Uterus (tissue), 4 donors: ENCODE data around the gene PKNOX2. TPM values are rescaled to one million over a fixed set of nuclear protein-coding genes. Genes with fewer than 3 reads are reported as not detected.

Experiments used
- DNase-seq, 2 donors: peaks; one replicate each; pipeline ENCODE4 v3.0.0-alpha.2; 2019 to 2020
- H3K27ac ChIP-seq, 2 donors: fragments of 200-600 bp; sonication (generic); 1 replicate in 1 of 2; 2 replicates in 1 of 2; pipeline ENCODE4 v1.5.1; 2016 to 2018
- H3K27me3 ChIP-seq, 2 donors: fragments of 200-600 bp; sonication (generic); one replicate each; pipeline ENCODE4 v1.5.1; 2018 to 2019; ENCODE audit warnings: control low read depth in 1 of 2
- H3K36me3 ChIP-seq, 2 donors: fragments of 200-600 bp; sonication (generic); one replicate each; pipeline ENCODE4 v1.5.1; 2019; ENCODE audit warnings: control low read depth in 1 of 2
- H3K4me1 ChIP-seq, 2 donors: fragments of 200-600 bp; sonication (generic); one replicate each; pipeline ENCODE4 v1.5.1; 2018 to 2019; ENCODE audit warnings: control low read depth in 1 of 2
- H3K4me3 ChIP-seq, 2 donors: fragments of 200-600 bp; sonication (generic); 1 replicate in 1 of 2; 2 replicates in 1 of 2; pipeline ENCODE4 v1.5.1; 2018 to 2019; ENCODE audit warnings: mild to moderate bottlenecking in 1 of 2
- H3K9me3 ChIP-seq, 2 donors: fragments of 200-600 bp; sonication (generic); one replicate each; pipeline ENCODE4 v1.5.1; 2019; ENCODE audit warnings: control low read depth in 1 of 2
- CTCF ChIP-seq, 4 experiments: fragments of 200-600 bp in 2 of 4; fragments of 450-650 bp in 2 of 4; sonication (generic) in 2 of 4; IDR thresholded peaks; one replicate each; pipeline ENCODE4 v1.5.1; 2016 to 2019; ENCODE audit warnings: antibody characterized with exemption in 4 of 4, mild to moderate bottlenecking in 2 of 4, moderate library complexity in 1 of 4
- POLR2A ChIP-seq, 2 donors: fragments of 450-650 bp; IDR thresholded peaks; one replicate each; pipeline ENCODE4 v1.6.1; 2016; ENCODE audit warnings: antibody characterized with exemption in 2 of 2, mild to moderate bottlenecking in 1 of 2, moderate library complexity in 1 of 2
- intact Hi-C: fragments of 100-400 bp; cut with DNase I; formaldehyde crosslinking; loops from one replicate; pipeline ENCODE4 v1.15.1; 2023; ENCODE audit warnings: low total_unique reads
- total RNA-seq, 4 donors: library from RNA; depleted of rRNA in 3 of 4; stranded (reverse); fragments of >200 nt in 3 of 4; gene quantifications; one replicate each; pipeline versions ENCODE4 v1.1.0 to v1.2.4, GENCODE V29; 2014 to 2023
- donor health status: DM: yes; HTN: yes; CAD: no.

The PKNOX2 gene
- total RNA-seq, 4 donors from 2014 or later, result 0.29 to 22.7 (median 3.3) TPM

DNA sequence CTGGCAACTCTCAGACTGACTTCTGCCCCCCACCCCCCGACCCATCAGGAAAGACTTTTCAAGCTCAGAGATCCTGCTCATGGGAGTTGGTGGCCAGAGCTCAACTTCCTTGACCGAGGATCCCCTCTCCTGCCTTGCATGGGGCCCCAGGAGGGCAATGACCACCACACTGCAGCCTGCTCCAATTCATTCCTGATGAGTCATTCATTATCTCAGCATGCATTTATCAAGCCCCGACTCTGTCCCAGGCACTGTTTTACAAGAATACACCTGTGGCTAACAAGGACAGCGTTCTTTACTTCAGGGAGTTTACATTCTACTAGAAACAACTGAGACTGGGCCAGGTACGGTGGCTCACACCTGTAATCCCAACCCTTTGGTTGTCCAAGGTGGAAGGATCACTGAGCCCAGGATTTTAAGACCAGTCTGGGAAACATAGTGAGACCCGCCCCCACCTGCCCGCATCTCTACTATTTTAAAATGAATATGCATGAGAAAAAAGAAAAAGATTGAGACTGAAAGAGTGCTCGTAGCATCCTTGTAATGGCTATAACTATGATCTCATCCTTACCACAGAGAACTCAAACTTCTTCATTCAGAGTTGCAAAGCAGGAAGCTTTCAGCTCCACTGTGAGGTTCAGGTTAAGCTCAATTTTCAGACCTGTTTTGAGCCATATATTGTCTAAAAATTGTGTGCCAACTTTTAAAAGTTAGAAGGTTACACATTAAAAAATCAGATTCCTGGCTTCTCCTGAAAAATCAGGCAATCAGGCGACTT, 271.1 kb downstream of the PKNOX2 start:
- no peak overlapping the region for H3K27ac ChIP-seq
- no peaks in the 10 kb centered on the region for H3K36me3 ChIP-seq
- H3K4me1 ChIP-seq, result no peaks in the 10 kb centered on the region
- DNase-seq, result no peak
- H3K4me3 ChIP-seq, result no peak overlapping the region
- intact Hi-C loops, result no loop called here
- H3K9me3 ChIP-seq, result no peaks in the 10 kb centered on the region
- TF ChIP-seq CTCF (IDR thresholded peaks at IDR 0.05) (no peak), POLR2A (IDR thresholded peaks at IDR 0.05) (no peak)
- H3K27me3 ChIP-seq, result no peaks in the 10 kb centered on the region

DNA sequence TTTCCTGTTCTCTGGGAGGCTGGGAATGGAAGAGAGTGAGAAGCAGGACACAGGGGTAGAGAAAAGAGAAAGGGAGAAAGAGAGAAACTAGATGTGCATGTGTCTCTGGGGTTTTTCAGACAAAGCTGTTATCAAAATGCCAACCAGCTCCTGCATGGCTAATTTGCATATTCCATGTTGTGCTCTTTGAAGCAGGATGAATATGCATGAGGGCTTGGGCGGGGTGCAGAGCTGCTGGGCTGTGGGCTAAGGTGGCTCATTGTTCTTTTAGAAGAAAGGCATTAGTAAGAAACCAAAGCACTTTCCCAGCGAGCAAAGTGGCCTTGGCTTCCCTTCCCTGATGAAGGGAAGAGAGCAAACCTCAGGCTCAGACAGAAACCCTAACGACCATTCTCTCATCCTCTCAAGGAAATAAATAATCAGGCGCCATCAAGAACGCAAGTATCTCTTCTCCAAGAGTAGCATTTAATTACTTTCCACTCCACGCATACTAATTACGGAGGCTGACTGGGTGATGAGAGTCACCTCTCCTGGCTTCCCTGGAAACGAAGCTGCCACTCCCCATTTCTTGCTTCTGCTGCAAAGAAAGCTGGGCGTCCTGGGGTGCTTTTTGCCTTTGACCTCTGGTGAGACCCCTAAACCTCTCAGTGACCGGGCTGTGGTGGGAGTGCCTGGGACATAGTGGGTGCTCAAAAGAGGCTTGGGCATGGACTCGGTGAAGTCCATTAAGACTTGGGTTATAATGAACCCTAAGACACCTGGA, 277.3 kb downstream of the PKNOX2 start:
- no peak overlapping the region for H3K27ac ChIP-seq
- H3K4me1 ChIP-seq, result no peaks in the 10 kb centered on the region
- no peak for DNase-seq
- no peak overlapping the region for H3K4me3 ChIP-seq
- TF ChIP-seq POLR2A (IDR thresholded peaks at IDR 0.05) (no peak), CTCF (IDR thresholded peaks at IDR 0.05) (no peak)
- H3K27me3 ChIP-seq, result no peaks in the 10 kb centered on the region
- no peaks in the 10 kb centered on the region for H3K36me3 ChIP-seq
- H3K9me3 ChIP-seq, result no peaks in the 10 kb centered on the region
- intact Hi-C loops, result no loop called here

DNA sequence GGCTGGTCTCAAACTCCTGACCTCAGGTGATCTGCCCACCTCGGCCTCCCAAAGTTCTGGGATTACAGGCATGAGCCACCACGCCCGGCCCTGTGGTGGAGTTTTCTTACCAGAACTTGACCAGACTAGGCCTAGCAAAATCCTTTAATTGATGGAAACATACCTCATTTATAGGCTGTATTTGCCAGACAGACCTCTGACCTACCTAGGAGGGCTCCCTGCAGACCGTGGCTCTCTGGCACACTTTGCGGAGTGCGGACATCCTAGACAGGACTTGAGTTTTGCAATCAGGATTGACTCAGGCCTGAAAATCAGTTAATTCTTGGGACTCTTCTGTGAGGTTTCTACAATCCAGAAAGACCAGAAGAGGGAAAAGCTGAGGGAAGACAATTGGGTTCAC, 278.4 kb downstream of the PKNOX2 start:
- no peak for DNase-seq
- no peaks in the 10 kb centered on the region for H3K9me3 ChIP-seq
- H3K4me3 ChIP-seq, result no peak overlapping the region
- H3K36me3 ChIP-seq, result no peaks in the 10 kb centered on the region
- no peaks in the 10 kb centered on the region for H3K4me1 ChIP-seq
- intact Hi-C loops, result no loop called here
- H3K27ac ChIP-seq, result no peak overlapping the region
- H3K27me3 ChIP-seq, result no peaks in the 10 kb centered on the region
- no peak for TF ChIP-seq POLR2A (IDR thresholded peaks at IDR 0.05)
- no peak for TF ChIP-seq CTCF (IDR thresholded peaks at IDR 0.05)

DNA sequence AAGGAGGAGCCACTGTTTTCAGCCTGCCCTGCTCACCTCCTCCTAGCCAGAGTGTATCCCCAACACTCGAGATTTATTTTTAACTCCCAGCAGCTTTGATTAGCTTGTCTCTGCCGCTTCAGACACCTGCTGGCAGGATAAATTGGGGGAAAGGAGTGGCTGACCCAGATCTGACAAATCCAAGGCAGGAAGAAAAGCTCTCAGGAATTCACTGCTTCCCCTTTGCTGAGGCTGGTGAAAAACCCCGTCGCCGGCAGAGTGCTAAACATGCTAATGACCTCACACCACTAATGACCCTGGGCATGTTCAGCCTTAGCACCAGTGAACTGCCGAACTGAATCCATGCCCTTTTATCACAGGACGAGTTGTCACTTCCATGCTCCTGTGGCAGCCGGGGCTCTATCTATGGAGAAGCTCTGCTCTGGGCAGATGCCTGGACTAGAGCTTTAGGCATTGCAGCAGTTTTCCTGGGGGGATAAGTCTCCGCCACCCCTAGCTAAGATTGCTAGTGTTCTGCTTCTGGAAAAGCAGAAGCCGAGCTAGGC, 279.3 kb downstream of the PKNOX2 start:
- H3K36me3 ChIP-seq, result no peaks in the 10 kb centered on the region
- H3K4me3 ChIP-seq, result no peak overlapping the region
- no peaks in the 10 kb centered on the region for H3K4me1 ChIP-seq
- H3K9me3 ChIP-seq, result no peaks in the 10 kb centered on the region
- H3K27ac ChIP-seq, result no peak overlapping the region
- DNase-seq, result no peak
- no peaks in the 10 kb centered on the region for H3K27me3 ChIP-seq
- TF ChIP-seq CTCF (IDR thresholded peaks at IDR 0.05) (no peak), POLR2A (IDR thresholded peaks at IDR 0.05) (no peak)
- intact Hi-C loops, result no loop called here

DNA sequence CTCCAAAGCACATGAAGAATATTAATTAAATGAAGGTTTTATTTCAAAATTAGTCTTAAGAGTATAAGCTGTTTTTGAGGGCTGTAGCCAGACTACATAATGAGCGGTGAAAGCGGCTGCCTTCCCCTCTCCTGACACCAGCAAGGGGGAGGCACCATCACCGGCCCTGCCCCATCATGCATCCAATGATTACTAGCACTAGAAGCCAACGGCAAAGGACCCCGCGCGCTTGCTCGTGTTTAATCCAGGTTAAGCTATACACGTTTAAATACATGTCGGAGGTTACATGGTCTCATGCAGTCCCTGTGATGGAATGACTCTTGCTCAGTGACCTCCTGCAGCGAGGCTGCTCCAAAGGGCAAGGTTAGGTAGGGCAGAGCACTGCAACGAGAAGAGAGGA, 281.2 kb downstream of the PKNOX2 start:
- Histone ChIP-seq H3K4me3 (no peak overlapping the region), H3K27ac (no peak overlapping the region), H3K36me3 (no peaks in the 10 kb centered on the region), H3K9me3 (no peaks in the 10 kb centered on the region), H3K27me3 (no peaks in the 10 kb centered on the region), H3K4me1 (no peaks in the 10 kb centered on the region)
- DNase-seq, result no peak
- intact Hi-C loops, result no loop called here
- no peak for TF ChIP-seq POLR2A (IDR thresholded peaks at IDR 0.05)
- TF ChIP-seq CTCF (IDR thresholded peaks at IDR 0.05), result no peak
